Choroid plexus epithelial cell (primary cell): ENCODE results near the gene GIMAP2.

Experiments
- DNase-seq: peaks from one replicate; pipeline ENCODE4 v3.0.0-alpha.2; 2010; ENCODE audit warnings: low read depth
- H3K4me3 ChIP-seq: 2 replicates; pipeline ENCODE4 v1.5.1; 2011; ENCODE audit warnings: low read depth, mild to moderate bottlenecking, control low read depth, low read length, moderate library complexity
- TF ChIP-seq, protein P1 (sequence below): conservative IDR thresholded peaks from 2 replicates; pipeline ENCODE4 v1.5.1; 2011; ENCODE audit warnings: low read depth, mild to moderate bottlenecking, control low read depth, inconsistent platforms, low read length, moderate library complexity

Gene GIMAP2

DNA sequence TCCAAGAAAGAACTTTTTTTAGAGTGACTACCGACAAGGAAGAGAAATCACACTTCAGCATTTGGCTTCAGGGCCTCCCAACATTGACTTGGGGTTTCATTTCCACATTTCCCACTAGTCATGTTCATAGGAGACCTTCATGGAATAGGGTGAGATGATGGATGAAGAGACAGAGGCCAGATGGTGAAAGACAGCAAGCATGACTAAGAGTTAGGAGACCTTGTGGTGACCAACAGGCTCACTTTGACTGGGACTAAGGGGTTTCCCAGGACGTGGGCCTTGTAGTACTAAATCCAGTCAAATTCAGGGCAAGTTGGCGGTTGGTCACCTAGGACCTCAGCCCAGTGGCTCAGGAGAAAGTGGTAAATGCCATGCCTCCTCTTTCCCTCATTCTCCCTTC lies 48.7 kb downstream of the GIMAP2 start:
- H3K4me3 ChIP-seq, result no peak overlapping the region
- no peak for DNase-seq
- TF ChIP-seq, protein P1, sequence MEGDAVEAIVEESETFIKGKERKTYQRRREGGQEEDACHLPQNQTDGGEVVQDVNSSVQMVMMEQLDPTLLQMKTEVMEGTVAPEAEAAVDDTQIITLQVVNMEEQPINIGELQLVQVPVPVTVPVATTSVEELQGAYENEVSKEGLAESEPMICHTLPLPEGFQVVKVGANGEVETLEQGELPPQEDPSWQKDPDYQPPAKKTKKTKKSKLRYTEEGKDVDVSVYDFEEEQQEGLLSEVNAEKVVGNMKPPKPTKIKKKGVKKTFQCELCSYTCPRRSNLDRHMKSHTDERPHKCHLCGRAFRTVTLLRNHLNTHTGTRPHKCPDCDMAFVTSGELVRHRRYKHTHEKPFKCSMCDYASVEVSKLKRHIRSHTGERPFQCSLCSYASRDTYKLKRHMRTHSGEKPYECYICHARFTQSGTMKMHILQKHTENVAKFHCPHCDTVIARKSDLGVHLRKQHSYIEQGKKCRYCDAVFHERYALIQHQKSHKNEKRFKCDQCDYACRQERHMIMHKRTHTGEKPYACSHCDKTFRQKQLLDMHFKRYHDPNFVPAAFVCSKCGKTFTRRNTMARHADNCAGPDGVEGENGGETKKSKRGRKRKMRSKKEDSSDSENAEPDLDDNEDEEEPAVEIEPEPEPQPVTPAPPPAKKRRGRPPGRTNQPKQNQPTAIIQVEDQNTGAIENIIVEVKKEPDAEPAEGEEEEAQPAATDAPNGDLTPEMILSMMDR, result no peak

DNA sequence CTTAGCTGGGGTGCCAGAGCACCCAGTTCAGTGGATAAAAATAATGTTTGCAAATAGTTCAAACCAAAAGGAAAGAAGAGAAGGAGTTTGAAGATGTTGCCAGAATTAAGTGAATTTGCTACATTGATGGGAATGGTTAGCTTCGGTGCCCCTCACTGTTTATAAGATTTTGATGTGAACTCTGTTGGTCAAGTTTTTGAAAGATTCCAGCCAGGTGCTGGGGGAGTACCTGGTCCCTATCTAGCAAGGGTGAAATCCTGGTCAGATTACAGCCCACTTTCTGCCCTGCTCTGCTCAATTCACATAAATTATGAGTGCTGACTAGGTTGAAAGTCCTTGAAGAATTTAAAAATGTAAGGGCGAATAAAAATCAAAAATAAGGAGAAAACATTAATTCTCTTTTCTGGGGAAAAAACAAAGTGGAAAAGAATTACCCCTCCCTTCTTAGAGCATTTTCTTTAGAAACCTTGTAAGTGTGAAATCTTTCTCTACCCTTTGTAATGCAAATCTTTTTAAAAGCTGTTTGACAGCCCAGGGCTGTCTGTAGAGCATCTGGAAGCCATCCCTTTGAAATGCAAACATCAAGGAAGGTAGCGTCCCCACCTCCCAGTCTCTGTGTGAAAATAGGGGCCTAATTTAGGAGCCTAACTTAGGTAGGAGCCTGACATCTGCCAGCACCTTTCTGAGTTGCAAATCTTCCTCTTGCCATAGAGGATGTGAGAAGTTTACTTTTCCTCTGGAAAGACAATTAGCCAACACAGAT lies 50.3 kb downstream of the GIMAP2 start:
- H3K4me3 ChIP-seq, result no peak overlapping the region
- no peak for DNase-seq
- TF ChIP-seq, protein P1, result no peak

DNA sequence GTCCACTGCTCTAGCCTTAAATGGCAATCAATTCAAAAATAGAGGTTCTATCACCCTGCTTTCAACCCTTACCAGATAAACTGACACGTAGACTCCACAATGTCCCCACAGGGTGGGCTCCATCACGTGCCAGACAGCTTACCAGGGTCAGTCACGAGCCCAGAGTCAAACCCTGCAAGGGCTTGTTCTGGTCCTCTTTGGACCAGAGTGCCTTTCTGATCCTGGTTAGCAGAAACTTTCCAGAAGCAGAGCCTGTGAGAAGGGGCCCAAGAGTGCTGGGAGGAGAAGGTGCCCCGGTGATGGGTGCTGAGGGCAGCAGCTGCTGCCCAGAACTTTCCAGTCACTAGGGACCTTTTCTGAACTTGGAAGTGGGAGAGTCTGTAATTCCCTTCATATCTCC lies 51.4 kb downstream of the GIMAP2 start:
- no peak overlapping the region for H3K4me3 ChIP-seq
- TF ChIP-seq, protein P1, result no peak
- DNase-seq, result no peak

DNA sequence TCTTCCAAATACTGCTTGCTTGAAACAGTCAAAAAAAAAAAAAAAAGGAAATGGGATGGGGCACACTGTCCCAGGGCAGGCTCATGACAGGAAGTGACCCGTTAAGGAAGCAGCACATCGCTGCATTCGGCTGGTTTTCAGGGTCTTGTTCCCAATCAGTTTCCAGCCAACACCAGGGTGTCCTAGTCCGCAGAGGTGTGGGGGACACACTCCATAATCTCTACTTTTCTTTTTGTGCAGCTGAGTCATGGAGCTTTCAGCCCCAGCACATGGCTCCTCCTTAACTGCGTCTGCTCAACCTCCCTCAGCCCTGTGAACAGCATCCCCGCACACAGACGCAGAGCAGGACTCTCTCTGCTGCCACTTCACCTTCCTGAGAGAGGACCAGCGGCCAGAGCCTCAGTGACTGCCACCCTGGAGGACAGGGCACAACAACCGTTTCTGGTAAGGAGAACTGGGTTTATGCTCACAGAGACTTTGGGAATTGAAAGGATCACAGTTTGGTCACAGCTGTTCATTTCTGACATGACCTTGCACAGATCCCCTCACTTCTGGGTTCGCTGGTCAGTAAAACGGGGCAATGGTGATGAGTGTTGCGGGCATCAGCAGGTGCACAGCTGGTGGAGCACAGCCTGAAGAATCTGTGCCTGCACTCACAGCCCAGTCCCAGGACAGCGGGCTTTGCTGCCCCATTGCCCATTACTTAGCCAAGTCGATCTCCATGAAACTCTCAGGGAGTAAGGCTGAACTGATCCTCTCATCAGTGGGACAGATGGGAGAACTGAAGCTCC lies 52.0 kb downstream of the GIMAP2 start, which contains the start of gene GIMAP5:
TSS of gene GIMAP5 (plus strand) at position 154 of the 791 bp plus-strand sequence. CDS start 3,467 bp downstream, outside the sequence.
- H3K4me3 ChIP-seq, result no peak within 1 kb of the TSS
- TF ChIP-seq, protein P1, result no peak
- DNase-seq, result no peak

DNA sequence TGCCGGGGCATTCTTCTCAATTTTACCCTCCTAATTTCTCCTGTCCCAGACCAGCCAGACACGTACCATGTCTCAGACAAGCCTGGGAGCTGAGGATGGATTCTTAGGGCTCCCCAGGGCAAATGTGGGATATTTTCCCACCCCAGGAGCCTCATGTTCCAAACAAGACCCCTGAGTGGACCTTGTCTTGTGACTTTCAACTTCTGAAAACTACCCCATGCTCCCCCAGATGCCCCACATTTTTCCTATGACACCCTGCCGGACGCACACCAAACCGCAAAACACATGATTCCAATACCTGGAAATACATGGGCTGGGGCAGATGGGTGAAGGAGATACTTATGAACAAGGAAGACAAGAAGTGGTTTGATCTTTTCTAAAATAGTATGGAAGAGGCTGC lies 52.6 kb downstream of the GIMAP2 start:
- TF ChIP-seq, protein P1, result no peak
- no peak overlapping the region for H3K4me3 ChIP-seq
- DNase-seq, result no peak

DNA sequence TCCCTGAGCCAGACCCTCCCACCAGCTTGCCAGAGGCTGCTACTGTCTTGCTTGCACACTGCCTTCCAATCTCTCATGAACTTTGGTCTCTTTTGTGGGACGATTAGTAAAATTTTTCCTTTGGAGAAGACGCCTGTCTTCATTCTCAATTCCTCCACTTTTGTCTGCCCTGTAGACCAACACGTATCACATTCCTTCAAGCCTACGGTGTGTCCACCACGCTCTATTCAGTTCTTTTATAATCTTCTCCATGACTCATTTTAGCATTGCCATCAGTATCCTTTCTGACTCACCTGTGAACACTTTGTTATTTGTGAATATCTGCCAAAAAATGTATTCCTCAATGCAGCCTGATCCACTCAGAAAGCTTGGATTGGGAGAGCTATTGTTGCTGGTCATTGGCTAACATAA lies 53.1 kb downstream of the GIMAP2 start:
- H3K4me3 ChIP-seq, result no peak overlapping the region
- DNase-seq, result no peak
- TF ChIP-seq, protein P1, result no peak
